Activated naive CD4-positive, alpha-beta T cell treated with anti-CD3 and anti-CD28 coated beads for 36 hours (primary cell): Measurements from ENCODE around the gene GPBP1. TPM values are rescaled to one million over a fixed set of nuclear protein-coding genes. Genes with fewer than 3 reads are reported as not detected.
A peak's percentile ranks its signal among the peaks of the same experiment; 100 is the strongest.
"Not testable (repeated sequence)": the region's sequence is repeated elsewhere in the genome, so short reads cannot be mapped to it uniquely, and the experiment has no call there.

Experiments used
- CTCF ChIA-PET: fragments of 350-600 bp; sonication (Branson Sonifier 250); formaldehyde crosslinking; loops from one replicate; lab custom pipeline; 2021; ENCODE audit warnings: antibody characterized with exemption; lab: Charles Lee
- DNase-seq: peaks from one replicate; pipeline ENCODE4 v3.0.0-alpha.2; 2020
- H3K27ac Mint-ChIP-seq: one replicate; pipeline ENCODE4 v1.8.0; 2021; ENCODE audit warnings: mild to moderate bottlenecking, mixed read lengths
- H3K27me3 Mint-ChIP-seq: one replicate; pipeline ENCODE4 v1.8.0; 2021; ENCODE audit warnings: low read depth, mixed read lengths
- H3K36me3 Mint-ChIP-seq: one replicate; pipeline ENCODE4 v1.8.0; 2021; ENCODE audit warnings: low read depth, mixed read lengths
- H3K4me1 Mint-ChIP-seq: one replicate; pipeline ENCODE4 v1.8.0; 2021; ENCODE audit warnings: low read depth, mixed read lengths
- H3K4me3 Mint-ChIP-seq: one replicate; pipeline ENCODE4 v1.8.0; 2021; ENCODE audit warnings: mild to moderate bottlenecking, moderate library complexity, mixed read lengths
- H3K9me3 Mint-ChIP-seq: one replicate; pipeline ENCODE4 v1.8.0; 2021; ENCODE audit warnings: mixed read lengths
- intact Hi-C: fragments of 100-400 bp; cut with micrococcal nuclease; formaldehyde crosslinking; loops from one replicate; pipeline ENCODE4 v1.15.1; 2023
- total RNA-seq, 2 experiments: library from RNA; stranded (reverse); gene quantifications; one replicate each; pipeline ENCODE4 v1.2.3, GENCODE V29; 2021

Gene GPBP1
- total RNA-seq, 2 experiments from 2014 or later, result 91.5 to 91.9 TPM

GRCh38 chr5:57179262-57180200, 5.7 kb downstream of the GPBP1 start:
- peak overlapping the region; percentile 94 for H3K4me3 Mint-ChIP-seq
- intact Hi-C loops, result loop anchor here (10.0 kb wide), 5 partner anchors 1085 to 1945 kb away; partner anchors contain the start of gene PLPP1
- DNase-seq, result no peak

GRCh38 chr5:57181154-57181553, 7.3 kb downstream of the GPBP1 start:
- CTCF ChIA-PET, result interaction anchor here (1.8 kb wide), 1 partner anchor 39 kb away, joined by 5 read pairs; no protein-coding TSS in a partner anchor
- peak; percentile 43 for DNase-seq
- intact Hi-C loops, result no loop called here

More at GRCh38 chr5:57179262-57180200, 5.7 kb downstream of the GPBP1 start:
- peak overlapping the region; percentile 20 for H3K27ac Mint-ChIP-seq
- peaks cover 1% of the 10 kb centered on the region for H3K9me3 Mint-ChIP-seq
- H3K4me1 Mint-ChIP-seq, result peaks cover 57% of the 10 kb centered on the region
- peaks cover 65% of the 10 kb centered on the region for H3K36me3 Mint-ChIP-seq
- H3K27me3 Mint-ChIP-seq, result no peaks in the 10 kb centered on the region
- CTCF ChIA-PET, result interaction anchor here (0.6 to 1.8 kb wide), 4 partner anchors 12 to 497 kb away, joined by 4 to 6 read pairs (median 4); no protein-coding TSS in a partner anchor

GRCh38 chr5:57184322-57184721, 10.5 kb downstream of the GPBP1 start:
- H3K27me3 Mint-ChIP-seq, result no peaks in the 10 kb centered on the region
- H3K36me3 Mint-ChIP-seq, result peaks cover 46% of the 10 kb centered on the region
- intact Hi-C loops, result no loop called here
- H3K4me1 Mint-ChIP-seq, result peaks cover 84% of the 10 kb centered on the region
- CTCF ChIA-PET, result interaction anchor here (0.7 kb wide), 1 partner anchor 36 kb away, joined by 3 read pairs; no protein-coding TSS in a partner anchor
- DNase-seq, result peak; percentile 23
- peaks cover 1% of the 10 kb centered on the region for H3K9me3 Mint-ChIP-seq
- H3K4me3 Mint-ChIP-seq, result no peak overlapping the region
- H3K27ac Mint-ChIP-seq, result no peak overlapping the region

More at GRCh38 chr5:57181154-57181553, 7.3 kb downstream of the GPBP1 start:
- Mint-ChIP-seq H3K4me1 (peaks cover 71% of the 10 kb centered on the region), H3K4me3 (peak overlapping the region; percentile 49), H3K27ac (peak overlapping the region; percentile 41), H3K27me3 (no peaks in the 10 kb centered on the region), H3K9me3 (peaks cover 1% of the 10 kb centered on the region), H3K36me3 (peaks cover 60% of the 10 kb centered on the region)

GRCh38 chr5:57185313-57185712, 11.5 kb downstream of the GPBP1 start:
- Mint-ChIP-seq H3K27me3 (no peaks in the 10 kb centered on the region), H3K36me3 (peaks cover 40% of the 10 kb centered on the region), H3K4me1 (peaks cover 83% of the 10 kb centered on the region), H3K4me3 (no peak overlapping the region), H3K9me3 (peaks cover 1% of the 10 kb centered on the region), H3K27ac (peak overlapping the region; percentile 31)
- CTCF ChIA-PET, result no interaction called here
- no peak for DNase-seq
- intact Hi-C loops, result no loop called here

GRCh38 chr5:57186194-57186593, 12.3 kb downstream of the GPBP1 start:
- DNase-seq, result no peak
- intact Hi-C loops, result no loop called here
- Mint-ChIP-seq H3K36me3 (peaks cover 31% of the 10 kb centered on the region), H3K4me3 (no peak overlapping the region), H3K27ac (no peak overlapping the region), H3K9me3 (peaks cover 1% of the 10 kb centered on the region), H3K27me3 (no peaks in the 10 kb centered on the region), H3K4me1 (peaks cover 80% of the 10 kb centered on the region)
- CTCF ChIA-PET, result interaction anchor here (0.7 kb wide), 1 partner anchor 13 kb away, joined by 3 read pairs; no protein-coding TSS in a partner anchor

GRCh38 chr5:57187977-57188376, 14.1 kb downstream of the GPBP1 start:
- H3K27me3 Mint-ChIP-seq, H3K9me3 Mint-ChIP-seq, intact Hi-C loops: not testable (repeated sequence)
- Mint-ChIP-seq H3K36me3 (peaks cover 36% of the 10 kb centered on the region), H3K27ac (peak overlapping the region; percentile 46), H3K4me1 (peaks cover 85% of the 10 kb centered on the region), H3K4me3 (peak overlapping the region; percentile 15)
- CTCF ChIA-PET, result interaction anchor here (0.9 to 1.7 kb wide), 2 partner anchors 21 to 32 kb away, joined by 3 to 8 read pairs; no protein-coding TSS in a partner anchor
- peak; percentile 32 for DNase-seq

- H3K36me3 Mint-ChIP-seq, result peaks cover 33% of the 10 kb centered on the region
- no peak for DNase-seq
Observed at GRCh38 chr5:57189515-57189914, 15.7 kb downstream of the GPBP1 start.

GRCh38 chr5:57190593-57190992, 16.7 kb downstream of the GPBP1 start:
- H3K36me3 Mint-ChIP-seq, result peaks cover 38% of the 10 kb centered on the region
- CTCF ChIA-PET, result interaction anchor here (0.6 to 1.0 kb wide), 4 partner anchors 25 to 70 kb away, joined by 3 to 4 read pairs (median 4); no protein-coding TSS in a partner anchor
- H3K27me3 Mint-ChIP-seq, result no peaks in the 10 kb centered on the region
- no peaks in the 10 kb centered on the region for H3K9me3 Mint-ChIP-seq
- no peak overlapping the region for H3K4me3 Mint-ChIP-seq
- peaks cover 90% of the 10 kb centered on the region for H3K4me1 Mint-ChIP-seq
- no peak for DNase-seq
- H3K27ac Mint-ChIP-seq, result no peak overlapping the region
- intact Hi-C loops, result no loop called here

More at GRCh38 chr5:57189515-57189914, 15.7 kb downstream of the GPBP1 start:
- Mint-ChIP-seq H3K9me3 (no peaks in the 10 kb centered on the region), H3K4me1 (peaks cover 90% of the 10 kb centered on the region), H3K27me3 (no peaks in the 10 kb centered on the region), H3K27ac (no peak overlapping the region), H3K4me3 (no peak overlapping the region)
- intact Hi-C loops, result no loop called here
- CTCF ChIA-PET, result interaction anchor here (0.8 to 1.7 kb wide), 3 partner anchors 30 to 362 kb away, joined by 4 to 8 read pairs (median 4); no protein-coding TSS in a partner anchor

- Mint-ChIP-seq H3K4me3 (no peak overlapping the region), H3K36me3 (peaks cover 37% of the 10 kb centered on the region), H3K4me1 (peaks cover 90% of the 10 kb centered on the region), H3K9me3 (no peaks in the 10 kb centered on the region), H3K27me3 (no peaks in the 10 kb centered on the region), H3K27ac (no peak overlapping the region)
- CTCF ChIA-PET, result interaction anchor here (1.0 to 1.5 kb wide), 3 partner anchors 12 to 32 kb away, joined by 3 to 9 read pairs (median 6); no protein-coding TSS in a partner anchor
- intact Hi-C loops, result no loop called here
- DNase-seq, result no peak
Observed at GRCh38 chr5:57191163-57191562, 17.3 kb downstream of the GPBP1 start.

- no peaks in the 10 kb centered on the region for H3K27me3 Mint-ChIP-seq
- no peak overlapping the region for H3K4me3 Mint-ChIP-seq
- CTCF ChIA-PET, result interaction anchor here (1.4 to 1.5 kb wide), 3 partner anchors 11 to 16 kb away, joined by 3 to 9 read pairs (median 6); no protein-coding TSS in a partner anchor
- peaks cover 83% of the 10 kb centered on the region for H3K4me1 Mint-ChIP-seq
- no peak overlapping the region for H3K27ac Mint-ChIP-seq
- H3K36me3 Mint-ChIP-seq, result peaks cover 35% of the 10 kb centered on the region
- H3K9me3 Mint-ChIP-seq, result no peaks in the 10 kb centered on the region
- intact Hi-C loops, result no loop called here
- DNase-seq, result no peak
Observed at GRCh38 chr5:57191986-57192385, 18.1 kb downstream of the GPBP1 start.

GRCh38 chr5:57192832-57193231, 19.0 kb downstream of the GPBP1 start:
- not testable (repeated sequence) for H3K4me3 Mint-ChIP-seq, H3K9me3 Mint-ChIP-seq, DNase-seq, H3K27me3 Mint-ChIP-seq
- Mint-ChIP-seq H3K4me1 (peaks cover 81% of the 10 kb centered on the region), H3K36me3 (peaks cover 35% of the 10 kb centered on the region), H3K27ac (peak overlapping the region; percentile 14)
- CTCF ChIA-PET, result interaction anchor here (1.4 to 1.5 kb wide), 3 partner anchors 10 to 17 kb away, joined by 3 to 9 read pairs (median 6); no protein-coding TSS in a partner anchor
- intact Hi-C loops, result loop anchor here (1.0 kb wide), 1 partner anchor 20 kb away; no protein-coding TSS in a partner anchor
